GM19043 (cell line): Measurements from ENCODE around the gene DMKN.

Experiments used
- ATAC-seq: cut with Tn5 transposase; IDR thresholded peaks from one replicate; pipeline ENCODE4 v1.9.1; 2021; ENCODE audit warnings: low read depth; ENCODE audit not compliant: unreplicated experiment

The DMKN gene

DNA sequence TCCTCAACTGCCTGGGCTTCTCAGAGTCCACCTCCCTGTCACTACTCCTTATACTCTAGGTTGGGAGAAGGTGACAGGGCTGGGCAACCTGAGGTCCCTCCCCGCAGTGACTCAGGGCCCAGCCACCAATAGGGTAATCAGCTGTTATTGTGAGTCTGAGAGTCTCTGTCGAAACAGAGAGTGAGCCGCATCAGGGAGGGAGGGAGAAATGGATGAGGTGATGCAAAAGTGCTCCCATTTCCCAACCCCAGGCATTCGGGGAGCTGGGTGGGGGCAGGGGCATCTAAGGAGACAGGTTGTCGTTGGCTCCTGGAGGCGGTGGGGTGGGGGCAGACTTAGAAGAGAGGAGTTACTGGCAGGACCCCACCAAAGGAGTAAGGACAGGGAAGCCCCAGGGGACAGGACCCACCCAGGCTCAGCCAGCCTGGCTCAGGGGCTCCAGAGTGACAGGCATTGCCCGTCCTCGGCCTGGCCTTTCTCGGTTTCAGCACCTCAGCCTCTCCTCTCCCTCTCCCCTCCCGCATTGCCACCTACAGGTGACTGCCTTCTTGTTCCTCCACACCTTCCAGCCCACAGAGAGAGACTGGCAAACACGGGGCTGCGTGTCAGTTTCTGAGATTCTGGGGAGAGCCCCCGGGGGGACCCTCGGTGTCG, at the start of gene DMKN:
TSS of gene DMKN (minus strand) at position 22 of the 654 bp plus-strand sequence. CDS start 174 bp downstream, outside the sequence.
- no peak for ATAC-seq

GRCh38 chr19:35562776-35563175, 49.3 kb upstream of the DMKN start:
- no peak for ATAC-seq

DNA sequence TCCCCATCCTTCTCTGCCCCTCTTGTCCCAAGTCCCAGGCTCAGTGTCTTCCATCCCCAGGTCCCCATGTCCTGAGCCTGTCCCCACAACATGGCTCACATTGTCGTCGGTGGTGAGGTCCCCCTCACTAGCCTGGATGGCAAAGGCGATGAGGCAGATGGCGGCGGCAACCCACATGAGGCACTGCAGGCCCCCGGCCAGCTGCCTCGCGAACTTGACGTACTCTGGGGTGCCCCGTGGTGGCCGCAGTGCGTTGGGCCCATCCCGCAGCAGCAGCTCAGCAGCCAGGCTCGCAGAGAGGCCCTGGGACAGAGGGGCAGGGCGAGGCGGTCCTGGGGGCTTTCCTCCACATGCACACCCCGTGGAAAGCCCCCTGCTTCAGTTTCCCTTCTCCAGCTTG, 48.9 kb upstream of the DMKN start:
- no peak for ATAC-seq

DNA sequence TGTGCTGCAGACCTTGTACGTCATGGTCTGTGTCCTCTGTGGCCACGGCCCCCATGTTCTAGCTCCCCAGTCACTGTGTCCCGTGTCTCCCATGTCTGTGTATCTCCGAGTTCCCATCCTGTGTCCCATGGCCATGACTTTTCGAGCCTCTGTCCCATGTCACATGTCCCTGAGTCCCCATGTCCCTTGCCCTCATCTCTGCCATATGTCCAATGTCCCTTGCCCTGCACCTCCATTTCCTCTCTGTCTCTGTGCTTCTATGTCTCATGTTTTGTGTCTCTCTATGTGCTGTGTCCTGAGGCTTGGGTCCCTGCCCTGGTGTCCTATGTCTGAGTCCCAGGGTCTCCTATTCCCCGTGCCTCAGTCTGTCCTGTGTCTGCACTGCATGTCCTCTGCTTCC, 48.0 kb upstream of the DMKN start:
- no peak for ATAC-seq

GRCh38 chr19:35560677-35561076, 47.2 kb upstream of the DMKN start:
- no peak for ATAC-seq

DNA sequence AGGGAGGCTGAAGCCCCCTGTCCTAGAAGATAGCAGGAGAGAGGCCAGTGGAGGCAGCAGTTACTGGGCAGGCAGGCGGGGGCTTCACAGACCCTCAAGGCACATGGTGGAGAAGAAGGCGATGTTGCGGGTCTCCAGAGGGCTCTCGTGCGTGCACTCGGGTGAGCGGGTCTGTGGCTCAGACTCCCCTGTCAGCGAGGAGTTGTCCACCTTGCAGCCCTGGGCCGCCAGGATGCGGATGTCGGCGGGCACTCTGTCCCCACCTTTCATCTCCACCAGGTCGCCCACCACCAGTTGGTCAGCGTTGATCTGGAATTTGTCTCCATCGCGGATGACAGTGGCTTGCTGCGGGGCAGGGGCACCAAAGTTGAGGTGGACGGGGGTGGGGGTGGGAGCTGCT, 46.8 kb upstream of the DMKN start:
- no peak for ATAC-seq

GRCh38 chr19:35559781-35560180, 46.3 kb upstream of the DMKN start:
- no peak for ATAC-seq

DNA sequence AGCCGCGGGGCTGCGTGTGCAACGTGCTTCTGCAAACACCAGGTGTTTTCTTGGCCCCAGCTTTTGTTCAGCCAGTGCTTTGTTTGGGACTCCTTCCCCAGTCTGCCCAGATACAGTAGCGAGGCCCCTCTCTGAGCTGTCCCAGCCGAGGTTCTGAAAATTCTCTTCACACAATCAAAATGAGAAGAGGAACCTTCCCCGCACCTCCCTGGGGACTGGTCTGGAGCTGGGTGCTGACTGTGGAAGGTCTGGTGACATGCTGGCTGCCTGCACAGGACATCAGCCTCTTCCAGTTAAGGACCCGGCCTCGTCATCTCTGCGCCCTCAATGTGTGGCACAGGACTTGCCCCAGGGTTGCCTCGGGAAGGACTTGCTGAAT, 45.8 kb upstream of the DMKN start:
- no peak for ATAC-seq

GRCh38 chr19:35558400-35559280, 45.2 kb upstream of the DMKN start:
- no peak for ATAC-seq

DNA sequence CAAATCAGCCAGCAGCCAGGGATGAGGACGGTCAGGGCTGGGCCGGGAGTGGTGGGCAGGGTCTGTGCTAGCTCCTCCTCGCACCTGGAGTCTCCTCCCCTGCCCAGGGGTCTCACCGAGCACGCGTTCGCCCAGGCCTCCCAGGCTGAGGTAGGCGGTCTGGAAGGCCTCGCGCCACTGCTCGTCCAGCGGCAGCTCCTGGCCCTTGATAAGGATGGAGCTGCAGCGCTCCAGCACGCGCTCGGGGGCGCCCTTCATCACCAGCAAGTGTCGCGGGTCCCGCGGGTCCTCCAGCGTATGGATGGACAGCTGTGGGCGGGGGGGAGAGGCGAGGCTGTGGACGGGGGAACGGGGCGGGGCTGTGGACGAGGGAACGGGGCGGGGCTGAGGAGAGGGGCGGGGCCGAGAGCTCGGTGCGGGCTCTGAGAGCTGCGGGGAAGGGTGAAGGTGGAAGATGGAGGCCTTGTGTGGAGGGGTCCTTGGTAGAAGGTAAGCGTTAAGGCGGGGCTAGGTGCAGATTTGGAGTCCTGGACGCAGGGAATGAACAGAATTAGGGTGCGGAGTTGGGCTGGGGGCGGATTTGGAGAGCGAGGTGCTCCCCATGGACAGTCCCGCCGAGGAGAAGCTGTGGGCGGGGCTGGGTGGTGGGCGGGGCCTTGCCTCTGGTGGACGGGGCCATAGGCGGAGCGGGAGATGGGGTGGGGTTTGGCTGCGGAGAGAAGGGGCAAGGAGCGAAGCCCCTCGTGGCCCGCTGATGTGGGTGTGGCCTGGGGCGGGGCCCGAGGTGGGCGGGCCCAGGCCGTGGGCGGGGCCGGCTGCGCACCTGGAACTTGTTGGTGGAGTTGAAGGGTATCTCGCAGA, 44.3 kb upstream of the DMKN start:
- no peak for ATAC-seq

DNA sequence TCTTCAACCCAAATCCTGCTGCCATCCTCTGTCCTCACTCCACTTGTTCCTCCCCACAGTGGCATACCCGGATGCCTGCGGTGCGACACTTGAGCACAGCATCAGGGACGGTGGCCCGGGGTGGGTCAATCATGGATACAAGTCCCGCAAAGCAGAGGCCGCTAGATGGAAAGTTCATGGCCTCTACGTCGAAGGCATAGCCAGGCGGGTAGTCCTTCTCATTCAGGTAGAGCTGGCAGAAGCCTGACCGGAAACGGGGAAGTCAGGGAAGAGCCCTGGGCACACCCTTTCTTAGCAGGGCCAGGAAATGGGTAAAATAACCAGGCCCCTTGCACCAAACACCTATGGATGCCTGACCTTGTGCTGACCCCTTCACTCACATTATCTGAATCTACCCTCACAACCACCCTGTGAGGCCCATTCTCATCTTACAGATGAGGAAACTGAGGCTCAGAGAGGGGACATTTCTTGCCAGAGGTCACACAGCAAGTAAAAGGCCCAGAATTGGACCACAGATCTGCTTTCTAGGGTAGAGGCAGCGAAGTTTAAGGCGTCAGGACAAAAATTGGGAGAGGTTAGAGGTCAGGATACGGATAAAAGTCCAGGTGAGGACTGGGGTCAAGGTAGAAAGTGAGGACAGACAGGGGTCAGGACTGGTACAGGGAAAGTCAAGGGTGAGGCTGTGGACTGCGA, 43.5 kb upstream of the DMKN start:
- no peak for ATAC-seq

DNA sequence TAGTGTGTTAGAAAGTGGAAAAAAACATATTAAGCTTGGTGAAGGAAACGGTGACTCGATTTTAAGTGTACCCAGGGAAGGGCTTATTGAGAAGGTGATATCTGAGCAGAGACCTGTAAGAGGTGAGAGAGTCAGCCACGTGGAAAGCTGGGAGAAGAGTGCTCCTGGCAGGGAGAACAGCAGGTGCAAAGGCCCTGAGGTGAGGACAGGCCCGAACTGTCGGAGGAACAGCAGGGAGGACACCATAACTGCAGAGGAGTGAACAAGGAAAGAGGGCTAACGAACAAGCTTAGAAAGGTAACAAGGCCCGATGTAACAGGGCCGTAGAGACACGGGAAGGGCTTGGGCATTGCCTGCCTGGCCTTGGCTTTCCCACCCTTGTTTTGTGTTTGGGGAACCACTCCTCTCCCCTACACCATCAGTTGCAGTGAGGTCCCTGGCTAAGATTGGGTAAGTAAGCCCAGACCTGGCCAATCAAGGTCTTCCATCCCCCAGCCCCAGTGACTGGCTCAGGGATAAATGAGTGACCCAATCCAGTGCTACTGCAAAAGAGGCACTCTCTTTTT, 42.7 kb upstream of the DMKN start:
- no peak for ATAC-seq

GRCh38 chr19:35555301-35556005, 42.0 kb upstream of the DMKN start:
- no peak for ATAC-seq

DNA sequence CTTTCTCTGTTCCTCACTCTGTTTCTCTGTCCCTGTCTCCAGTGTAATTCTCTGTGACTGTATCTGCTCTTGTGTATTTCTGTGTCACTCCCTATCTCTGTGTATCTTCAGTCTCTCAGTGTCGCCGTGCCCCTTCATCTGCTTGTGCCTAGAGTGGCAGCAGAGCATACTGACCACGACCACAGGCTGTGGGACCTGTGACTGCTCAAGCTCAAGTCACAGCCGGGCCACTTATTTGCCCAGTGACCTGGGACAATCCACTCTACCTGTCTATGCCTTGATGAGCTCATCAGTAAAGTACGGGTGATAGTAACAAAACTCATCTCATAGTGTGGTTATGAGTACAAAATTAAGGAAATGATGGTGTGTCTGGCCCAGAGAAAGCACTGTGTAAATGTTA, 40.6 kb upstream of the DMKN start:
- no peak for ATAC-seq

DNA sequence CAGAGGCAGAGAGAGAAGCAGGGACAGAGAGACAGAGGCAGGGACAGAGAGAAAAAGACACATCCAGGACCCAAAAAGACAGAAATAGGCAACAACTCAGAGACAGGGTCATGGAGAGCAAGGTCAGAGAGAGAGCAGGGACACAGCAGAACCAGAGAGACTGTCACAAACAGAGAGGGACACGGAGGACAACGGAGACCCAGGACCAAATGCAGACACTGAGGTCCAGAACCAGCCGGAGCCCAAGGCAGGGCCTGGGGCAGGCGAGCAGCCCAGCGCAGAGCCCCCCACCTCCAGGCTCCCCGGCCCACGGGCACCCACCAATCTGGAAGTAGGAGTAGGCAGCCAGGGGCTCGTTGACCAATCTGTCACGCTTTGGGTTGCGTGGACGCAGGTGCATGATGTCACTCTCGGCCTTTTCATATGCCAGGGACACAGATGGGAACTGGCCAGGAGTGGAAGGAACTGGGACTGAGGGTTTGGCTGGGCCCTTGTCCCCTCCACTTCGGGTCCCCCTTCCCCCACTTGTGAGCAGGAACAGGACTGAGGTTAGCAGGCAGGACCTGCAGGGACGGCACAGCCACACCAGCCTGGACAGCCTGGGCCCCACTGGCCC, 40.0 kb upstream of the DMKN start:
- ATAC-seq: no peak

GRCh38 chr19:35552534-35553384, 39.3 kb upstream of the DMKN start:
- no peak for ATAC-seq

DNA sequence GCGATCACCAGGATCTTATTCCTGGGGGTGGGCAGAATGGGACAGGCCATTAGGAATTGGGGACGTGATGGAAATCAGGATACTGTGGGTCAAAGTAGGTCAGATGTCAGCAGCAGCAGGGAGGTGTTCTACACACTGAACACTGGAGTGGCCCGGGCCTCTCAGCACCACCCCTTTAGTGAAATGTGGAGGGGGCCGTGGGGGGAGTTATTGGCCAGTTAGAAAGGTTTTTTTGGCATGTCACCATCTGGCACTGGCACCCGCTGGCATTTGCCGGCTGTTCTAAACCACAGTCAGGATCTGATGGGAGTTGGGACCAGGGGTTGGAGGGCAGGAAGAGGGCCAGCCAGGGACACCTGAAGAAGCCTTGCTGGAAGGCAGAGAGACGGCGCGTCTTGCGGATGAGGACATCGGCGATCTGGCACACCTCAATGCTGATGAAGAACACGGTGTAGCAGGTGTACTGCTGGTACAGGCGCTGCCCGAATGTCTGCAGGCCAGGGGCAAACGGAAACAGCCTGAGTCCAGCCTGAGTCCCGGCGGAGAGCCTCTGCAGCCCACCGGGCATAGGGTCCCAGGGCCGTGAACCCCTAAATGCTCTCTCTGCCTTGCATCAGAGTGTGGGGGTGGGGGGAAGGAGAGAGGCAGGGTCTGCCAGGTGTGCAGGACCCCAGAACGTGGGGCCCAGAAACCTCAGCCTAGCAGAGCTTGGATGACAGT, 37.8 kb upstream of the DMKN start:
- no peak for ATAC-seq
